OCI-LY7 (cell line): ENCODE data around the gene FARP2.

Experiments used
- EZH2phosphoT487 ChIP-seq: fragments of 200-600 bp; sonication (generic); IDR thresholded peaks from 2 replicates; pipeline ENCODE4 v1.6.1; 2018; ENCODE audit warnings: low read depth, borderline replicate concordance, mild to moderate bottlenecking, mixed run types, antibody characterized with exemption, low read length, moderate library complexity, mixed read lengths
- TF ChIP-seq, protein P1 (sequence below): fragments of 200-600 bp; sonication (generic); conservative IDR thresholded peaks from 2 replicates; pipeline ENCODE4 v1.5.1; 2014; ENCODE audit warnings: mild to moderate bottlenecking, antibody characterized with exemption, low read length, moderate library complexity, mixed read lengths

DNA sequence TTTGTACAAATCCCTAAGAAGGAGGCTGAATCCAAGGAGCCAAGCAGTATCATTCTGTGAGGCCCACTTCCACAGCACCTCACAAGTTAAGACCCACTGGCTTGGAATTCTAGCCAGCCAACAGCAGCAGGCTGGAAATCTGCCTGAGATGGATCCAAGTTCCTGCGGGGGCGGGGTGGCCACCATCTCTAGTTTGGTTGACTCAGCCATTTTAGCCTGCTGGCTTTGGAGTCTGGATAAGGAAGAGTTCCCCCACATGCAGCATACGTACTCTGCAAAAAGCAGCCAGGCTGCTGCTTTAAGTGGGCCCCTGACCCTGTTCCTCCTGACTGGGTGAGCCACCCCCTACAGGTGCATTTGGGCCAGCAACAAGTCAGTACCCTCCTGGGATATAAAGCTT, 65.2 kb downstream of the FARP2 start:
- TF ChIP-seq, protein P1, sequence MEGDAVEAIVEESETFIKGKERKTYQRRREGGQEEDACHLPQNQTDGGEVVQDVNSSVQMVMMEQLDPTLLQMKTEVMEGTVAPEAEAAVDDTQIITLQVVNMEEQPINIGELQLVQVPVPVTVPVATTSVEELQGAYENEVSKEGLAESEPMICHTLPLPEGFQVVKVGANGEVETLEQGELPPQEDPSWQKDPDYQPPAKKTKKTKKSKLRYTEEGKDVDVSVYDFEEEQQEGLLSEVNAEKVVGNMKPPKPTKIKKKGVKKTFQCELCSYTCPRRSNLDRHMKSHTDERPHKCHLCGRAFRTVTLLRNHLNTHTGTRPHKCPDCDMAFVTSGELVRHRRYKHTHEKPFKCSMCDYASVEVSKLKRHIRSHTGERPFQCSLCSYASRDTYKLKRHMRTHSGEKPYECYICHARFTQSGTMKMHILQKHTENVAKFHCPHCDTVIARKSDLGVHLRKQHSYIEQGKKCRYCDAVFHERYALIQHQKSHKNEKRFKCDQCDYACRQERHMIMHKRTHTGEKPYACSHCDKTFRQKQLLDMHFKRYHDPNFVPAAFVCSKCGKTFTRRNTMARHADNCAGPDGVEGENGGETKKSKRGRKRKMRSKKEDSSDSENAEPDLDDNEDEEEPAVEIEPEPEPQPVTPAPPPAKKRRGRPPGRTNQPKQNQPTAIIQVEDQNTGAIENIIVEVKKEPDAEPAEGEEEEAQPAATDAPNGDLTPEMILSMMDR: no peak
- TF ChIP-seq EZH2phosphoT487: no peak
